Astrocyte (in vitro differentiated cells and primary cell): ENCODE measurements around the gene UNC5A. TPM values are rescaled to one million over a fixed set of nuclear protein-coding genes. Genes with fewer than 3 reads are reported as not detected.

Experiments
- DNase-seq: peaks from one replicate; pipeline ENCODE4 v3.0.0-alpha.2; 2010; ENCODE audit warnings: low read depth
- FAIRE-seq: peaks from 2 replicates; lab custom pipeline; 2011; peaks lifted over from hg19 to GRCh38; lab: Jason Lieb, UNC
- H2AFZ ChIP-seq: 2 replicates; pipeline ENCODE4 v1.6.0; 2012; ENCODE audit warnings: low read depth, low read length, inconsistent platforms
- H3K27ac ChIP-seq: 2 replicates; pipeline ENCODE4 v1.5.1; 2011; ENCODE audit warnings: low read depth, low read length, inconsistent platforms
- H3K27me3 ChIP-seq: 2 replicates; pipeline ENCODE4 v1.6.0; 2011; ENCODE audit warnings: low read length, inconsistent platforms; ENCODE audit not compliant: insufficient read depth
- H3K36me3 ChIP-seq: 2 replicates; pipeline ENCODE4 v1.5.1; 2011; ENCODE audit warnings: low read length, inconsistent platforms; ENCODE audit not compliant: insufficient read depth
- H3K4me1 ChIP-seq: 2 replicates; pipeline ENCODE4 v1.5.1; 2011; ENCODE audit warnings: low read length, inconsistent platforms; ENCODE audit not compliant: insufficient read depth
- H3K4me2 ChIP-seq: 2 replicates; pipeline ENCODE4 v1.6.0; 2012; ENCODE audit warnings: low read length, inconsistent platforms
- H3K4me3 ChIP-seq: 2 replicates; pipeline ENCODE4 v1.5.1; 2011; ENCODE audit warnings: low read depth, mild to moderate bottlenecking, low read length, inconsistent platforms; ENCODE audit not compliant: insufficient read depth
- H3K79me2 ChIP-seq: 2 replicates; pipeline ENCODE4 v1.6.0; 2012; ENCODE audit warnings: mild to moderate bottlenecking, low read length, inconsistent platforms; ENCODE audit not compliant: insufficient read depth
- H3K9ac ChIP-seq: 2 replicates; pipeline ENCODE4 v1.6.0; 2012; ENCODE audit warnings: mild to moderate bottlenecking, low read length, inconsistent platforms
- H3K9me3 ChIP-seq: 2 replicates; pipeline ENCODE4 v1.5.1; 2012; ENCODE audit warnings: low read depth, mild to moderate bottlenecking, low read length, inconsistent platforms; ENCODE audit not compliant: insufficient read depth
- H4K20me1 ChIP-seq: 2 replicates; pipeline ENCODE4 v1.6.0; 2012; ENCODE audit warnings: low read length, inconsistent platforms; ENCODE audit not compliant: insufficient read depth
- H3K27ac Mint-ChIP-seq: one replicate; pipeline ENCODE4 v1.8.0; 2021; ENCODE audit warnings: mild to moderate bottlenecking, mixed read lengths; ENCODE audit not compliant: unreplicated experiment
- H3K27me3 Mint-ChIP-seq: one replicate; pipeline ENCODE4 v1.8.0; 2021; ENCODE audit warnings: low read depth, mixed read lengths; ENCODE audit not compliant: unreplicated experiment
- H3K36me3 Mint-ChIP-seq: one replicate; pipeline ENCODE4 v1.8.0; 2021; ENCODE audit warnings: low read depth, mixed read lengths; ENCODE audit not compliant: unreplicated experiment
- H3K4me1 Mint-ChIP-seq: one replicate; pipeline ENCODE4 v1.8.0; 2021; ENCODE audit warnings: low read depth, mixed read lengths; ENCODE audit not compliant: unreplicated experiment
- H3K4me3 Mint-ChIP-seq: one replicate; pipeline ENCODE4 v1.8.0; 2021; ENCODE audit warnings: mild to moderate bottlenecking, moderate library complexity, mixed read lengths; ENCODE audit not compliant: unreplicated experiment
- H3K9me3 Mint-ChIP-seq: one replicate; pipeline ENCODE4 v1.8.0; 2021; ENCODE audit warnings: mild to moderate bottlenecking, mixed read lengths; ENCODE audit not compliant: unreplicated experiment
- EZH2 ChIP-seq: IDR thresholded peaks from 2 replicates; pipeline ENCODE4 v1.6.1; 2012; ENCODE audit warnings: mild to moderate bottlenecking, low read length, inconsistent platforms; ENCODE audit not compliant: insufficient read depth
- total RNA-seq: library from RNA; stranded (reverse); gene quantifications from 2 replicates; pipeline ENCODE4 v1.2.1, GENCODE V29; 2021
- TF ChIP-seq, protein P1 (sequence below): IDR thresholded peaks from 2 replicates; pipeline ENCODE4 v1.5.1; 2011; ENCODE audit warnings: low read depth, mild to moderate bottlenecking, inconsistent platforms, low read length, moderate library complexity; ENCODE audit not compliant: insufficient read depth

The UNC5A gene
- total RNA-seq, 1 donor from 2014 or later: 0.70 TPM

DNA sequence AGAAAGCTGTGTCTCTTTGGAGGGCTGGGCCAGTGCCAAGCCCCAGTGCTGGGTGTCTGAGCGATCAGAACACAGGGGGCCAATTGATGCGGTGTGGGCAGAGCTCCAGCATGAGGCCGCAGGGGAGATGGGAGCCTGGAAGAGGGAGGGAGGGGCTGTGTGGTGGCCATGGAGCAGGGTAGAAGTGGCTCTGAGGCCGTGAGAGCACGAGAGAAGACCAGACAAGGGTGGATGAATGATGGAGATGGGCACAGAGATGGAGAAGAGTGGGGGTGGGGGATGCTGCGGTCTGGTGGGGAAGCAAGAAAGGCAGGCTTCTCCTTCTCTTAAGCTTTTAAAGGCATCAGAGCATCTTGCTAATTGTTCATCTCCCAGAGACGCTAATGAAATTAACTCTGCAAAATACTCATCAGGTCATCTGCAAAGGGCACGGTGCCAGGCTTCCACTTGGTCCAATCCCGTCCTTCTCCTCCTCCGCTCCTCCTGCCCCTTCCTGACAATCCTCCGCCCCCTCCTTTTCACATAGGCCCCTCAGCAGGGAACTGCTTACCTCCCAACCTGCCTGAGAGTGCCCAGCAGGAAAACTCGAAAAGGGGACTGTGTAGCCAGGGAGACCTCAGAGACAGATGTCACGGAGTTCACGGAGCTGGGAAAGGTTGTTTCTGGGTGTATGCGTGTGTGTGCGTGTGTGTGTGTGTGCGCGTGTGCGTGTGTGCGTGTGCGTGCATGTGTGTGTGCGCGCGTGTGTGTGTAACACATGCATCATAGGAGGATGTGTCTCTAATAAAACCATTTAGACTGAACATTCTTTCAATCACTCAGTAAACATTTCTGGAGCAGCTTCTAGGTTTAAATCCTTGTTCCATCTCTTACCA is 7.1 kb upstream of the UNC5A start:
- H3K4me1 ChIP-seq: no peaks in the 10 kb centered on the region
- H4K20me1 ChIP-seq: no peaks in the 10 kb centered on the region

DNA sequence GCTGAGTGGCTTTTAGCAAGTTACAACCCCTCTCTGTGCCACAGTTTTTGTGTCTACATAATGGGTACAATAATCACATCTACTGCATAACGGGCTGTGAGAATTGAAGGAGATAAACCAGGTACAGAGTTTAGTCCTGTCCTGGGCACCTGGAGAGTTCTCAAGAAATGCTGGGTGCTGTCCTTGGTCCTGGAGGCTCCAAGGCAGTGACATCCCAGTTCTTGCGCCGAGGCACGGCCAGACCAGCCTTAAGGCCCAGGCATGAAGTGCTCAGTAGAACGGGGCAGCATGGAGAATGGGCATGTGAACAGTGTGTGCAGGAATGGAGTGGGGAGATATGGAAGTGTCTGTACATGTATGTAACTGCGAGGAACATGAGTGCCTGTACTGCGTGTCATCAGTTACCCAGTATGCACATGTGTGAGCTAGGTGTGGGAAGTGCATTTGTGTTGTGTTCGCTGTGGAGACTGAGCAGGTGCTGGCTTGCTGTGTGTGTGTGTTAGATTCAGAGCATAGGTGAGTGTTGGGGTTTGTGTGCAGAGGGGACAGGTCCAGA is 6.3 kb upstream of the UNC5A start:
- Histone ChIP-seq H4K20me1 (no peaks in the 10 kb centered on the region), H3K4me3 (no peak overlapping the region), H3K36me3 (no peaks in the 10 kb centered on the region), H3K27ac (no peak overlapping the region), H2AFZ (no peak overlapping the region), H3K79me2 (no peaks in the 10 kb centered on the region), H3K9me3 (no peaks in the 10 kb centered on the region), H3K4me2 (no peak overlapping the region), H3K27me3 (peaks cover 23% of the 10 kb centered on the region), H3K4me1 (no peaks in the 10 kb centered on the region), H3K9ac (no peak overlapping the region)
- Mint-ChIP-seq H3K4me3 (no peak overlapping the region), H3K9me3 (peaks cover 3% of the 10 kb centered on the region), H3K36me3 (no peaks in the 10 kb centered on the region), H3K4me1 (no peaks in the 10 kb centered on the region), H3K27me3 (peaks cover 59% of the 10 kb centered on the region), H3K27ac (no peak overlapping the region)
- FAIRE-seq (no peak), DNase-seq (peak; percentile 18)
- TF ChIP-seq EZH2: no peak
- TF ChIP-seq, protein P1, sequence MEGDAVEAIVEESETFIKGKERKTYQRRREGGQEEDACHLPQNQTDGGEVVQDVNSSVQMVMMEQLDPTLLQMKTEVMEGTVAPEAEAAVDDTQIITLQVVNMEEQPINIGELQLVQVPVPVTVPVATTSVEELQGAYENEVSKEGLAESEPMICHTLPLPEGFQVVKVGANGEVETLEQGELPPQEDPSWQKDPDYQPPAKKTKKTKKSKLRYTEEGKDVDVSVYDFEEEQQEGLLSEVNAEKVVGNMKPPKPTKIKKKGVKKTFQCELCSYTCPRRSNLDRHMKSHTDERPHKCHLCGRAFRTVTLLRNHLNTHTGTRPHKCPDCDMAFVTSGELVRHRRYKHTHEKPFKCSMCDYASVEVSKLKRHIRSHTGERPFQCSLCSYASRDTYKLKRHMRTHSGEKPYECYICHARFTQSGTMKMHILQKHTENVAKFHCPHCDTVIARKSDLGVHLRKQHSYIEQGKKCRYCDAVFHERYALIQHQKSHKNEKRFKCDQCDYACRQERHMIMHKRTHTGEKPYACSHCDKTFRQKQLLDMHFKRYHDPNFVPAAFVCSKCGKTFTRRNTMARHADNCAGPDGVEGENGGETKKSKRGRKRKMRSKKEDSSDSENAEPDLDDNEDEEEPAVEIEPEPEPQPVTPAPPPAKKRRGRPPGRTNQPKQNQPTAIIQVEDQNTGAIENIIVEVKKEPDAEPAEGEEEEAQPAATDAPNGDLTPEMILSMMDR: no peak

More for the DNA sequence above, 7.1 kb upstream of the UNC5A start:
- Histone ChIP-seq H3K9ac (no peak overlapping the region), H3K79me2 (no peaks in the 10 kb centered on the region), H3K27ac (no peak overlapping the region), H2AFZ (no peak overlapping the region), H3K4me3 (no peak overlapping the region), H3K9me3 (no peaks in the 10 kb centered on the region), H3K36me3 (no peaks in the 10 kb centered on the region), H3K27me3 (peaks cover 22% of the 10 kb centered on the region), H3K4me2 (no peak overlapping the region)
- Mint-ChIP-seq H3K9me3 (peaks cover 3% of the 10 kb centered on the region), H3K4me1 (no peaks in the 10 kb centered on the region), H3K27ac (no peak overlapping the region), H3K4me3 (no peak overlapping the region), H3K27me3 (peaks cover 52% of the 10 kb centered on the region), H3K36me3 (no peaks in the 10 kb centered on the region)
- TF ChIP-seq, protein P1: no peak
- TF ChIP-seq EZH2: no peak
- DNase-seq (no peak), FAIRE-seq (no peak)

DNA sequence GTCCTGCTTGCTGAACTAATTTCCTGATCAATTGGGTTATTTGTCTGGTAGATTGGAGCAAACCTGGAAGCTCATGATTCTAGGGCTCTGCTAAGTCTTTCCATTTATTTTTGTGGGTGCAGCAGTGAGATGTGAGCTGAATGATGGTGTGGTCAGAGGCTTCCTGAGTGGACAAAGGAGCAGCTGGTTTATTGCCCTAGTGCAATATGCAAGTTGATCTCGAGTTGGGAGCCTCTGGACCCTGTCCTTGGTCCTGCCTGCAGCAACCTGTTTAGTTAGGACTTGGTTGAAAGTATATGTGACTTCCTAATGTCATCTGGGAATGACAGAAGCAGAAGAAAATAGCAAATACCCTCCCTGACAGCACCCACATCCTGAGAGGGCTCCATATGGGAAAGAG is 4.2 kb upstream of the UNC5A start:
- no peak overlapping the region for H3K4me3 Mint-ChIP-seq
- peaks cover 5% of the 10 kb centered on the region for H3K4me1 Mint-ChIP-seq
- no peaks in the 10 kb centered on the region for H3K36me3 ChIP-seq
- H3K27me3 ChIP-seq: peaks cover 35% of the 10 kb centered on the region
- H3K4me3 ChIP-seq: no peak overlapping the region
- H3K9ac ChIP-seq: no peak overlapping the region
- DNase-seq: no peak
- no peak for TF ChIP-seq EZH2
- TF ChIP-seq, protein P1: no peak
- no peaks in the 10 kb centered on the region for H3K36me3 Mint-ChIP-seq
- H3K27ac ChIP-seq: no peak overlapping the region
- no peaks in the 10 kb centered on the region for H3K9me3 ChIP-seq
- H4K20me1 ChIP-seq: no peaks in the 10 kb centered on the region
- H3K27me3 Mint-ChIP-seq: peaks cover 68% of the 10 kb centered on the region
- H3K79me2 ChIP-seq: no peaks in the 10 kb centered on the region
- no peak overlapping the region for H2AFZ ChIP-seq
- peaks cover 3% of the 10 kb centered on the region for H3K9me3 Mint-ChIP-seq
- H3K27ac Mint-ChIP-seq: no peak overlapping the region
- FAIRE-seq: no peak
- no peak overlapping the region for H3K4me2 ChIP-seq
- H3K4me1 ChIP-seq: peaks cover 12% of the 10 kb centered on the region
